Measurements from ENCODE around the gene BACE2.

Gene BACE2

DNA sequence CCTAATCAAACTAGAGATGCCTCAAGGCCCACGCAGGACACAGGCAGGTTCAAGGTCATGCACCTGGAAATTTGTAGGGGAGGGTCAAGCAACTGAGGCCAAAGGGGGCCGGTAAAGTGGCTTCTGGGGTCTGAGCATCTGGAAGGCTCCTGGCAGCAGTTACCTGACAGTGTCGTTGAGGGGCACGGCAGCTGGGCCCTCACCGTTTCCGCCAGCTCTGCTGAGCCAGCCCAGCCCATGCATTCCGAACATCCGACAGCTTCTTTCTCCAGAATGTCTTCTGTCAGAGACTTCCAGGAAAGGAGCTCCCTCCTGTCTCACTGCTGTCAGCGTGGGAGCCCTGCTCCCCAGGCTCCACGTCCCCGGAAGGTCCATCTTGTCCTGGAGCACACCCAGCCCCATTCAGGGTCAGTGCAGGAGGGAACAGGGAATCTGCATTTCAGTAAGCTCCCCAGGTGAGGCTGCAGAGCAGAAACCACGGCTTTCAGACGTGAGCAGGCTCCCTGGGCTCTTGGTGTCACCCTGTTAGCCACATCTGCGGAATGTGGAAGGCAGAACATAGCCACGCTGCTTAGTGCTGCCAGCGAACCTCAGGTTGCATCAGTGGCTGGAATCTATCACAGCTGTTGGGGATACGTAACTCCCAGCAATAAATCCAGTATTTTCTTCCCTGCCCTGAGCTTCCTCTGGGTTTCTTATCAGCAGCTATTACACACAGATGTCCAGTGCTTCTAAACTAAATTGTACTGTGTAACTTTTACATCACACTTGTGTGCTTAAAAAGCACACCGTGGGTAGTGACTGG is 112.4 kb downstream of the BACE2 start:
- Histone ChIP-seq H3K27ac (no peak overlapping the region), H3K4me2 (no peak overlapping the region), H3K36me3 (no peaks in the 10 kb centered on the region), H3K27me3 (no peaks in the 10 kb centered on the region), H4K20me1 (no peaks in the 10 kb centered on the region), H3K9me3 (0 out of 2 replicates have a peak, but pooled peaks cover under 1% of the 10 kb centered on the region), H3K4me3 (no peak overlapping the region), H3K4me1 (no peaks in the 10 kb centered on the region), H3K9ac (no peak overlapping the region)
- TF ChIP-seq Cebpa-rat (IDR thresholded peaks at IDR 0.05), result no peak

DNA sequence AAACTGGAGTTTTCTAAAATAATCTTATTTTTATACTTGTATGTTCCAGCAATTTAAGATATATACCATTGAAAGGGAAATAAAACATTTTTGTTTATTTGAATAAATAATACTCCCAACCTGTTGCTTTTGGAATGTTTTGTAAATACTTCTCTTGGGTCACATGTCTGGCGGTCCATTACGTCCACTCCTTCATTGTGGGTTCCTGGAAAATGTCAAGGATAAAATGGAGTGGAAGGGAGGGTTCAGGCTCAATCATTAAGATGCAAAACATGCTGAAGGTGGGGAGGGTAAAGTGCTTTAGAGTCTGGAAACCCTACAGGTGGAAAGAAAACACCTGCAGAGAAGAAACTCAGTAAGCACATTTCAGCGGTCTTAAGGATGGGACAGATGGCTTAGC is 114.5 kb downstream of the BACE2 start:
- Histone ChIP-seq H3K4me2 (no peak overlapping the region), H3K4me1 (no peaks in the 10 kb centered on the region), H3K9ac (no peak overlapping the region), H3K27me3 (no peaks in the 10 kb centered on the region), H3K36me3 (no peaks in the 10 kb centered on the region), H3K9me3 (no peaks in the 10 kb centered on the region), H3K27ac (no peak overlapping the region), H4K20me1 (no peaks in the 10 kb centered on the region), H3K4me3 (no peak overlapping the region)
- TF ChIP-seq Cebpa-rat (IDR thresholded peaks at IDR 0.05), result no peak

DNA sequence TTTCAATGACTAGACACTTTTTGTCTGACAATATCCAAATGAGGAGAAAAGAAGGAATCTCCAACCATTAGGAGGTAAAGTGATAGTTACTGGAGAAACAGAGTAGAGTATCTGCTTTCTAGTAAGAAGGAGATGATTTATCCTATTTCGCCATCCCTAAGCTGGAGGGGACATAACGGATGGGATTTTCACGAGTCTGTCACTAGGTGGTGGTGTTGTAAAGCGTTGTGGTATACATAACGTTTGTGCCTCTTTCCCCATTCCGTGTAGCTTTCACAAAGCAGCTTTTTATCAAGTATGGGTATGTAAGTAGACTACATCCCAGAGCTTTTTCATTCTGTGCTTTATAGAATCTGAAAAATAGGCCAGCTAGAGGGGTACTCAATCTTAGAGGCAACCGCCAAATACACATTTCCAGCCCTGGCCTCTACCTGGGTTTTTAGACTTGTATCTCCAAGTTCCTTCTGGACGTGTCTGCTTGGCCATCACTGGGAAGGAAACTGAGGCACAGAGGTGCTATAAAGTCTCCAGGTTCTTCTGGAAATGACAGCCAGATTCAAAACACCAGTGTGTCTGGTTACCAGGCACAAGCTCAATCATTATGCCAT is 115.4 kb downstream of the BACE2 start:
- Histone ChIP-seq H3K4me3 (no peak overlapping the region), H3K4me1 (no peaks in the 10 kb centered on the region), H3K9me3 (no peaks in the 10 kb centered on the region), H3K9ac (no peak overlapping the region), H3K36me3 (no peaks in the 10 kb centered on the region), H3K4me2 (no peak overlapping the region), H3K27me3 (no peaks in the 10 kb centered on the region), H3K27ac (no peak overlapping the region), H4K20me1 (no peaks in the 10 kb centered on the region)
- no peak for TF ChIP-seq Cebpa-rat (IDR thresholded peaks at IDR 0.05)

DNA sequence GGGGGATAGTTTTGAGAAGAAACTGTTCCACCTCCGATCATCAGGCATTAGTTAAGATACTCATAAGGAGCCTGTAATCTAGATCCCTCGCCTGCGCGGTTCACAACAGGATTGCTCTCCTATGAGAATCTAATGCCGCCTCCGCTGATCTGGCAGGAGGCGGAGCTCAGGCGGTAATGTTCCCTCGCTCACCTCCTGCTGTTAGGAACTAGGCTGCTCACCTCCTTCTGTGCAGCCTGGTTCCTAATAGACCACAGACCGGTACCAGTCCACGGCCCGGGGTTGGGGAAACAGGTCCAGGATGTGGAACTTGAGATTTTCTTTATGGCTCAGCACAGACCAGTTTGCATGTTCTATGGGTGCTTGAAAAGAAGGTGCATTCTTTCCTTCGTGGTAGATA is 121.5 kb downstream of the BACE2 start:
- Histone ChIP-seq H3K4me2 (no peak overlapping the region), H4K20me1 (no peaks in the 10 kb centered on the region), H3K4me3 (no peak overlapping the region), H3K27ac (no peak overlapping the region), H3K27me3 (no peaks in the 10 kb centered on the region), H3K9me3 (peaks cover 20% of the 10 kb centered on the region), H3K9ac (no peak overlapping the region), H3K4me1 (peaks cover 7% of the 10 kb centered on the region; the same call in 1 of the 2 replicates), H3K36me3 (no peaks in the 10 kb centered on the region)
- no peak for TF ChIP-seq Cebpa-rat (IDR thresholded peaks at IDR 0.05)

DNA sequence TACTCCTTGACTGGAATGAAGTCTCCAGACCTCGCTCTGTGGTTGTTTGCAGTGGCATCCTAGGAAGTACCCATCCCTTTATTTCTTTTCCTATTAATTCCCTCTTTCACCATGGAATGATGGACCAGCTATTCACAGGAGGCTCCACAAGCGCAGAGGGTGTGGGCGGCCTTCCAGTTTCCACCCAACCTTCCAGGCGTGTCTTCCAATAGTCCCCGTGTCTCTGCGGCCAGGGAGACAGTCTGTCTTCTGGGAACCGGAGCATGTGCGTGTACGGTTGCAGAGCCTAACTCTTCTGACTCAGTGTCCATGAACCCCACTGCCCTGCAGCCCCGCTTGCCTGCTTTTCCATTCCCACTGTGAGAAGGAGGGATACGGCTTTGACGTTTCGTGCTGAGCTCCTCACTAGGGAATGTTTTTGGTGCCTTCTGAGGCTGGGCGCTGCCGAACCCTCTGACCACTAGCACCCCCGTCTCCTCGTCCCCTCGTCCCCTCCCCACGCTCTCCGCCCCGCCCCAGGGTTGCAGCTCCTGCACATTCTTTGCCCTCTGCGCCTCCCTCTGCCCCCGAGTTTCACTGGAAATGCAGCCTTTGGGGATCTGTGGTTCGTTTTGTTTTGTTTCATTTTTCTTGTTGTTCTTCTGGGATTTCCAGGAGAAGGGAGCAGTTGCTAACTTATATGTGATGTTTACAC is 122.3 kb downstream of the BACE2 start:
- H3K27ac ChIP-seq, result no peak overlapping the region
- no peak overlapping the region for H3K4me2 ChIP-seq
- H3K9ac ChIP-seq, result no peak overlapping the region
- H3K9me3 ChIP-seq, result peaks cover 20% of the 10 kb centered on the region
- H3K36me3 ChIP-seq, result no peaks in the 10 kb centered on the region
- H3K27me3 ChIP-seq, result no peaks in the 10 kb centered on the region
- H3K4me3 ChIP-seq, result no peak overlapping the region
- no peaks in the 10 kb centered on the region for H4K20me1 ChIP-seq
- no peak for TF ChIP-seq Cebpa-rat (IDR thresholded peaks at IDR 0.05)
- H3K4me1 ChIP-seq, result peaks cover 7% of the 10 kb centered on the region; the same call in 1 of the 2 replicates

DNA sequence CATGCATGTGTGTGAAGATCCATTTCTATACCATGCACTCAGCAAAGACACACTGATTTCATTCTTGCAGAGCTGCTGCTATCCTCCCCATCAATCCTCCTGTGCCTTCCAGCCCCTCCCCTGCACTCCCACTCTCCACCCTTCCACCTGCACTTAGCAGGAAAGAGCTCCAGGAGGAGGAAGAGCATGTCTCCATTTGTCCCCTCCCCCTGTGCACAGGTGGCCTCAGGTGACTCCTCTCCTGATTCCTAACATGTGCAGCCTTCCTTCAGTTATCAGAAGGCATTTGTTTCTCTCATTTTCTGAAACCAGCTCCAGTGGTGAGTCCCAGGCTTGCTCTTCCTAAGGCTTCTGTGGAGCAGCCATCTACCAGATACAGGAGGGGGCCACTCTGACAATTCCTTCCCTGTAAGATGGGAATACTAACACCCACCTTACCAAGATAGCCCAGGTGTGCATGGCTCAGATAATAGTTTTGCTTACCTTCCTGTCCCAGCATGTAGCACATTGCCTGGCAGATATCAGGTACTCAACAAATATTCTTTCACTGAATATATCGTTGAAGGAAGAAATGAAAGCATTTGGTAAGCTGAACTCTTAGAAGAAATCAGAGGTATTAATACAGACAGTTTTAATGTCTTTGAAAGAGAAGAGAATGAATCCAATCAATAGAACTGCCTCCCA is 126.7 kb downstream of the BACE2 start:
- Histone ChIP-seq H3K9me3 (peaks cover 30% of the 10 kb centered on the region), H3K27ac (no peak overlapping the region), H3K27me3 (no peaks in the 10 kb centered on the region), H3K4me2 (no peak overlapping the region), H3K36me3 (no peaks in the 10 kb centered on the region), H4K20me1 (no peaks in the 10 kb centered on the region), H3K9ac (no peak overlapping the region), H3K4me1 (peaks cover 7% of the 10 kb centered on the region; the same call in 1 of the 2 replicates), H3K4me3 (no peak overlapping the region)
- no peak for TF ChIP-seq Cebpa-rat (IDR thresholded peaks at IDR 0.05)

DNA sequence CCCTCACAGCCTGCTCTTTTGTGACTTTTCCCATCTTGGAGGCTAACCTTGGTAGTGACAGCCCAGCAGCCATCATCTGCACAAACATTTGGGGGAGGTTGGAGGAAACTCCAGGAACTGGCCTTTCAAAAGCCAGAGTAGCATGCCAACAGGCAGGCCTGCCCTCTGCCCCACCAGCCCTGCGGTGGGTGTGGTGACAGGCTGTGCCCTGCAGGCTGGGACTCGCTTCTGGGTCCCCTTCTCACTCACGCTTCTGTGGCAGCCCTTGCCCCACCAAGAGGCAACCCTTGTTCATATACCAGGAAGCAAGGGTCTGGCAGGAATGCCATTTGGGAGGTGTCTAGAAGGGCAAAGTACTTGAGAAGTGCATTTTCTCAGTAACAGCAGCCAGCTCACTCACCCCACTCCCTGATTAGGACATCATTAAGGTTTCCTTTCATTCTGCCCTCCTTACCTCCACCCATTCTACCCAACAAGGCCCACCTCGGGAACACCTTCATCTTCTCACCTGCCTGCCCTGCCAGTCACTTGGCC is 127.8 kb downstream of the BACE2 start:
- no peak for TF ChIP-seq Cebpa-rat (IDR thresholded peaks at IDR 0.05)

DNA sequence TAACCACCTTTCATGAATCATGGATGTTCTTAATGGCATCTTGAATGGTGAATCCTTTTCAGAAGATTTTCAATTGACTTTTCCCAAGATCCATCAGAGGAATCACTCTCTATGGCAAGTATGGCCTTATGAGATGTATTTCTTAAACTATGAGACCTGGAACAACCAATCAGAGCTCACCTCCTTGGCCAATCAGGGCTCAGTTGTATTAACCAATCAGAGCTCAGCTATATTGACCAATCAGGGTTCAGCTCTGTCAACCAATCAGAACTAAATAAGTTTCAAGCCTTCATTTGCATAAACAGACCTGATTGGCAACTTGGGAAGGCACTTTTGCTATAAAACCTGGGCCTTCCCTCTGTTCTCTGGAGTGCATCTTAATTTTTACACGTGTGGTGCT is 135.0 kb downstream of the BACE2 start:
- Histone ChIP-seq H3K9ac (no peak overlapping the region), H3K27ac (no peak overlapping the region), H3K4me2 (no peak overlapping the region), H3K36me3 (no peaks in the 10 kb centered on the region), H3K4me3 (no peak overlapping the region), H3K9me3 (peaks cover 47% of the 10 kb centered on the region), H3K4me1 (no peaks in the 10 kb centered on the region), H3K27me3 (no peaks in the 10 kb centered on the region), H4K20me1 (no peaks in the 10 kb centered on the region)
- TF ChIP-seq Cebpa-rat (IDR thresholded peaks at IDR 0.05), result no peak

More for the DNA sequence above, 127.8 kb downstream of the BACE2 start:
- H3K4me1 ChIP-seq, result peaks cover 7% of the 10 kb centered on the region; the same call in 1 of the 2 replicates
- H3K27me3 ChIP-seq, result no peaks in the 10 kb centered on the region
- H4K20me1 ChIP-seq, result no peaks in the 10 kb centered on the region
- H3K27ac ChIP-seq, result no peak overlapping the region
- no peaks in the 10 kb centered on the region for H3K36me3 ChIP-seq
- peaks cover 30% of the 10 kb centered on the region for H3K9me3 ChIP-seq
- H3K4me2 ChIP-seq, result no peak overlapping the region
- no peak overlapping the region for H3K4me3 ChIP-seq
- no peak overlapping the region for H3K9ac ChIP-seq

DNA sequence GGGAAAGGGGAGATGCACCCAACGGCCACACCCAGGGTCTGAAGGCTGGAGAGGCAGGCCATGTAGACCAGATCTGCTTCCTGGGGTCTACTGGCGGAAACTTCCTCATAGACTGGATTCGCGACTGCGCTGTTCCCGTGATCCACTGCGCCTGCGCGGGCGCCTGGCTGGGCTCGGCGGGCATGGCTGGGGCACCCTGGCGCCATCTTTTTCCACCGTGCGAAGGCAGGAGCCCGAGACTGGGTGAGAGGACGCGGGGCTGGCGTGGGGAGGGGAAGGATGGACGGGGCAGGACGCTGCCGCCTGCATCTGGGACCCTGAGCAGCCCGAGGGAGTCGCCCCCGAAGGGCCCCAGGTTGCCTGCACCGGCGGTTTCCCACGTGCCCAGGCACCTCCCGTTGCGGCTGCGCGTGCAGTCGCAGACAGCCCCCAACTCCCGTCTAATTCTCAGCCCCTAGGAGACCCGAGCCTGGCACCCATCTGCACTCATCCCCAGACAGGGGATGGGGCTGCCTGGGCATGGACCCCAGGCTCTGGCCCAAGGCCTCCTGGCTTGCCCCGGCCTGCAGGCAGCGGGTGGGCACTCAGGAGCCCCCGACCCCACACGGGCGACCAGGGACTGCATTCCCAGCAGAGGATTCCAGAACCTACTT is 136.2 kb downstream of the BACE2 start:
- H3K4me3 ChIP-seq, result no peak overlapping the region
- H3K27ac ChIP-seq, result no peak overlapping the region
- H4K20me1 ChIP-seq, result no peaks in the 10 kb centered on the region
- no peaks in the 10 kb centered on the region for H3K36me3 ChIP-seq
- no peak overlapping the region for H3K4me2 ChIP-seq
- TF ChIP-seq Cebpa-rat (IDR thresholded peaks at IDR 0.05), result no peak
- no peaks in the 10 kb centered on the region for H3K27me3 ChIP-seq
- H3K9me3 ChIP-seq, result peaks cover 37% of the 10 kb centered on the region
- no peaks in the 10 kb centered on the region for H3K4me1 ChIP-seq
- H3K9ac ChIP-seq, result no peak overlapping the region
